ENCODE measurements around the gene NEO1. TPM values are rescaled to one million over a fixed set of nuclear protein-coding genes. Genes with fewer than 3 reads are reported as not detected.

The NEO1 gene
- total RNA-seq, 4 donors from 2014 or later: 60.2 to 127 (median 115) TPM

DNA sequence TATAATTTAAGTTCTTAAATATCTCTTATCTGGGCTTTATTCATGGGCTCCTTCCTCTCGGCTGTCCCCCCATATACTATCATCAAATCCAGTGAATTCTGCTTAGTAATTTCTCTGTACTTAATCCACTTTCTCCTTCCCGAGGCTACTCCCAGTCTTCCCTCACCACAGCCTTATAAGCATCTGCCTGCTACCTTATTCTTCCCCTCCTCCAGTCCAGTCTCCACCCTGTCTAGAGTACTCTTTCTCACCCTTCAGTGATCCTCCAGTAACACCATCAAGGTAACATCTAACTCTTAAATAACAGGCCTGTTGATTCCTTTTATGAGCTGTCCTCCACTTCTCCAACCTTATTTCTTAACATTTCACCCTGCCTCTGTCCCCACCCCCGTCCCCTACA lies 65.8 kb downstream of the NEO1 start:
- Histone ChIP-seq H3K27me3 (no peaks in the 10 kb centered on the region), H3K4me3 (no peak overlapping the region), H3K36me3 (peaks cover 0 to 13% (median 0%) of the 10 kb centered on the region in 3 donors), H3K4me1 (no peaks in the 10 kb centered on the region), H3K9me3 (no peaks in the 10 kb centered on the region), H3K27ac (no peak overlapping the region)
- no peak for DNase-seq
- no peak for TF ChIP-seq CTCF (IDR thresholded peaks at IDR 0.05)
- no peak for TF ChIP-seq POLR2A (IDR thresholded peaks at IDR 0.05)

DNA sequence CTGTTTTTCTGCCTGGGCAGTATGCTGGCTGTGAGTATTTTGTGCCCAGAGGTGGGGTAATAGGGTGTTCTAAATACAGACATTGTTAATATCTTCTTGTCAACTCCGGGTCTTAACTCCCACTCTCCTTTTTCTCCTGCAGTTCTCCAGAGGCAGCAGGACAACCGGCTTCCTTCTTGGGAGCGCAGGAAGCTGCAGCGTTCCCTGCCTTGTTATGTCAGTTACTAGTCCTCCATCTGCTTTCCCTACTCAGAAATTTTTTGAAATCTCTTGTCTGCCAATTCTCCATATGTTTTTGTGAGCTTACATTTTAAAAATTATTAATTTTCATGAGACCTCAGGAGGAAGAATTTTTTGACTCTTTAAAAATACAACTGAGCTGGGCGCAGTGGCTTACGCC lies 67.2 kb downstream of the NEO1 start:
- H3K9me3 ChIP-seq: no peaks in the 10 kb centered on the region
- no peaks in the 10 kb centered on the region for H3K27me3 ChIP-seq
- no peak for DNase-seq
- H3K36me3 ChIP-seq: peaks cover 0 to 14% (median 0%) of the 10 kb centered on the region in 3 donors
- H3K27ac ChIP-seq: no peak overlapping the region
- H3K4me3 ChIP-seq: no peak overlapping the region
- TF ChIP-seq CTCF (IDR thresholded peaks at IDR 0.05) (no peak), POLR2A (IDR thresholded peaks at IDR 0.05) (no peak)
- H3K4me1 ChIP-seq: no peaks in the 10 kb centered on the region

DNA sequence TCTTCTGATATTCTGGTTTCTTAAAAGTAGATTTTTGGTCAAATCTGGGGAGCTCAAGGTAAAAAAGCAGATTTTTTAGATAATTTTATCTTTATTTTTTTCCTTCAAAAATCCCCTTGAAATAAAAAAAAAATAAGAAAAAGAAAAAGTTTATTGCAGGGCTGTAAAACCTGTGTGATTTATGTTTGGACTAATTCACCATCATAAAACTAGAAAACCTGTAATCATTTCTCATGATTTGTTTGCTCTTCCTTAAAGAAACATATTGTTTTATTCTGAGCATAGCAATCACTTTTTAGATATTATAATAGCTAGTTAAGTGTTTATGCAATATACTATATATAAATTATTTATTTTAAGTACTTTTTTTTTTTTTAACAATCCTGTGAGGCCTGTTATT lies 68.0 kb downstream of the NEO1 start:
- Histone ChIP-seq H3K36me3 (peaks cover 0 to 14% (median 0%) of the 10 kb centered on the region in 3 donors), H3K4me1 (no peaks in the 10 kb centered on the region), H3K4me3 (no peak overlapping the region), H3K9me3 (no peaks in the 10 kb centered on the region), H3K27ac (no peak overlapping the region), H3K27me3 (no peaks in the 10 kb centered on the region)
- TF ChIP-seq CTCF (IDR thresholded peaks at IDR 0.05) (no peak), POLR2A (IDR thresholded peaks at IDR 0.05) (no peak)
- DNase-seq: no peak

- TF ChIP-seq POLR2A (IDR thresholded peaks at IDR 0.05): no peak
- TF ChIP-seq CTCF (IDR thresholded peaks at IDR 0.05): no peak
- Histone ChIP-seq H3K4me3 (no peak overlapping the region), H3K27ac (no peak overlapping the region), H3K9me3 (no peaks in the 10 kb centered on the region), H3K4me1 (no peaks in the 10 kb centered on the region), H3K27me3 (no peaks in the 10 kb centered on the region), H3K36me3 (peaks cover 0 to 8% (median 0%) of the 10 kb centered on the region in 3 donors)
- DNase-seq: no peak
Observed at GRCh38 chr15:73125219-73125618, 73.0 kb downstream of the NEO1 start.

DNA sequence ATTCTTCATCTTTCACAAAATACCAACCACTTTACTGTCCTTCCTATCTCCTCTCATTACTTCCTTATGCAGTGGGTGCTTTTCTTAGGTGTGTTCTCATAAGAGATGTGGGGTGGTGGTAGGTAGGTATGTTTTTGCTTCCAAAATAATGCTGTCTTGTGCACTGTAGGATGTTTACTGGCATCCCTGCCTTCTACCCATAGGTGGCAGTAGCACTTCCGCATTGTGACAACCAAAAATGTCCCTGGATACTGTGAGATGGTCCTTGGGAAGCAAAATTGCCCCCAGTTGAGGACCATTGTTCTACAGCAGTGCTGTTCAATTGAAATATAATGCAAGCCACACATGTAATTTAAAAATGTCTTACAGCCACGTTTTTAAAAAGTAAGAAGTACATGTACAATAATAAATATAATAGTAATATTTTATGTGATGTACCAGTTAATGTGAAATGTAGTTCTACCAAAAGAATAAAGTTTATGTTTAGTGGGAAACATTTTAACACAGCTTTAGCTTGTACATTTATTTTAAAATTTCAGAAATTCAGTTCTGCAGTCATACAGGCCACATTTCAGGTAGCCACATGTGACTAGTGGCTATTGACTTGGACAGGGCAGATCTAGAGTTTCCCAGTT lies 75.2 kb downstream of the NEO1 start:
- Histone ChIP-seq H3K27ac (no peak overlapping the region), H3K4me1 (no peaks in the 10 kb centered on the region), H3K9me3 (no peaks in the 10 kb centered on the region), H3K27me3 (no peaks in the 10 kb centered on the region), H3K4me3 (no peak overlapping the region), H3K36me3 (peaks cover 0 to 7% (median 0%) of the 10 kb centered on the region in 3 donors)
- DNase-seq: peak in 1 of 3 donors; percentile 60
- no peak for TF ChIP-seq POLR2A (IDR thresholded peaks at IDR 0.05)
- TF ChIP-seq CTCF (IDR thresholded peaks at IDR 0.05): peak; percentile 15 to 66 (median 62)
